Measurements from ENCODE around the gene DGUOK.

DNA sequence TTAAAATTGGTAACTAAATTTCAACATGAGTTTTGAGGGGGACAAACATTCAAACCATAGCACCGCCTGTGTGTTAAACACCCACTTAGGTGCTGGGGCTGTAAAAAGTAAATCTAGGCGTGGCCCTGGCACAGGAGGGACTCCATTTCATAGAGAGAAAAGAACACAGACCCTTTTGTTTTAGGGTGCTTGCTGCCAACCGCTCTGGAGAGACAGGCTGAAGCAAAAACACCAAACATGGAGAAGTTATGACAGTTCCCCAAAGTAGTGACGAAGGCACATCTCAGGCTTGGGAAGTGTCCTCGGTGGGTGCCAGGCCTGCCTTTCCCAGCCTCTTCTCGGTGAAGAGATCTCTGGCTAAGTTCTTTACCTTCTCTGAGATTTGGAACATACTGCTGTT lies 28.7 kb upstream of the DGUOK start:
- peak; percentile 57 for TF ChIP-seq POLR2AphosphoS5 (IDR thresholded peaks at IDR 0.05)
- no peak for TF ChIP-seq POLR2A (IDR thresholded peaks at IDR 0.05)
- TF ChIP-seq, protein P1, sequence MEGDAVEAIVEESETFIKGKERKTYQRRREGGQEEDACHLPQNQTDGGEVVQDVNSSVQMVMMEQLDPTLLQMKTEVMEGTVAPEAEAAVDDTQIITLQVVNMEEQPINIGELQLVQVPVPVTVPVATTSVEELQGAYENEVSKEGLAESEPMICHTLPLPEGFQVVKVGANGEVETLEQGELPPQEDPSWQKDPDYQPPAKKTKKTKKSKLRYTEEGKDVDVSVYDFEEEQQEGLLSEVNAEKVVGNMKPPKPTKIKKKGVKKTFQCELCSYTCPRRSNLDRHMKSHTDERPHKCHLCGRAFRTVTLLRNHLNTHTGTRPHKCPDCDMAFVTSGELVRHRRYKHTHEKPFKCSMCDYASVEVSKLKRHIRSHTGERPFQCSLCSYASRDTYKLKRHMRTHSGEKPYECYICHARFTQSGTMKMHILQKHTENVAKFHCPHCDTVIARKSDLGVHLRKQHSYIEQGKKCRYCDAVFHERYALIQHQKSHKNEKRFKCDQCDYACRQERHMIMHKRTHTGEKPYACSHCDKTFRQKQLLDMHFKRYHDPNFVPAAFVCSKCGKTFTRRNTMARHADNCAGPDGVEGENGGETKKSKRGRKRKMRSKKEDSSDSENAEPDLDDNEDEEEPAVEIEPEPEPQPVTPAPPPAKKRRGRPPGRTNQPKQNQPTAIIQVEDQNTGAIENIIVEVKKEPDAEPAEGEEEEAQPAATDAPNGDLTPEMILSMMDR (IDR thresholded peaks at IDR 0.05): no peak

Data from prostate gland (tissue), 2 donors.